Cardiac muscle cell (in vitro differentiated cells and primary cell): ENCODE measurements around the gene CSHL1. TPM values are rescaled to one million over a fixed set of nuclear protein-coding genes. Genes with fewer than 3 reads are reported as not detected.
A peak's percentile ranks its signal among the peaks of the same experiment; 100 is the strongest.

Source experiments
- DNase-seq, 2 donors: peaks; one replicate each; pipeline versions ENCODE4 v3.0.0 to v3.0.0-alpha.2; 2010 to 2017; ENCODE audit warnings: low read depth in 1 of 2, low spot score in 1 of 2
- H3K27ac ChIP-seq: fragments of 200-600 bp; sonication (generic); 2 replicates; pipeline ENCODE4 v1.5.1; 2016
- H3K27me3 ChIP-seq: fragments of 200-600 bp; sonication (generic); 2 replicates; pipeline ENCODE4 v1.6.0; 2016; ENCODE audit warnings: control low read depth
- H3K36me3 ChIP-seq: fragments of 200-600 bp; sonication (generic); 2 replicates; pipeline ENCODE4 v1.5.1; 2016; ENCODE audit warnings: control low read depth
- H3K4me1 ChIP-seq: fragments of 200-600 bp; sonication (generic); 2 replicates; pipeline ENCODE4 v1.8.1; 2017; ENCODE audit warnings: low read depth, mild to moderate bottlenecking, mixed run types
- H3K4me3 ChIP-seq: fragments of 200-600 bp; sonication (generic); 2 replicates; pipeline ENCODE4 v1.5.1; 2016; ENCODE audit warnings: mild to moderate bottlenecking
- H3K9me3 ChIP-seq: fragments of 200-600 bp; sonication (generic); 2 replicates; pipeline ENCODE4 v1.5.1; 2017; ENCODE audit warnings: low read depth, mild to moderate bottlenecking, control low read depth
- CTCF ChIP-seq: IDR thresholded peaks from 2 replicates; pipeline ENCODE4 v1.5.1; 2012; ENCODE audit warnings: low read depth, mild to moderate bottlenecking, low read length
- polyA plus RNA-seq: library from polyadenylated mRNA; unstranded; fragments of >200 nt; fragmentation: Nextera tagmentation; extraction: Ambion mirVana; gene quantifications from 2 replicates; pipeline ENCODE4 v1.2.1, GENCODE V29; 2016
- total RNA-seq: library from RNA; depleted of rRNA; stranded (reverse); fragments of >200 nt; gene quantifications from 2 replicates; pipeline ENCODE4 v1.2.3, GENCODE V29; 2016

CSHL1 gene
- total and polyA plus RNA-seq, 2 experiments from 2014 or later = not detected

- H3K36me3 ChIP-seq = no peaks in the 10 kb centered on the region
- TF ChIP-seq CTCF = no peak
- H3K27me3 ChIP-seq = no peaks in the 10 kb centered on the region
- DNase-seq = no peak
- no peaks in the 10 kb centered on the region for H3K9me3 ChIP-seq
- no peak overlapping the region for H3K4me3 ChIP-seq
- H3K4me1 ChIP-seq = peaks cover 10% of the 10 kb centered on the region
- no peak overlapping the region for H3K27ac ChIP-seq
Measured at GRCh38 chr17:63955232-63955631, 44.2 kb upstream of the CSHL1 start.

GRCh38 chr17:63954402-63955063, 43.5 kb upstream of the CSHL1 start:
- H3K36me3 ChIP-seq = no peaks in the 10 kb centered on the region
- no peaks in the 10 kb centered on the region for H3K27me3 ChIP-seq
- H3K4me3 ChIP-seq = no peak overlapping the region
- H3K27ac ChIP-seq = no peak overlapping the region
- peaks cover 10% of the 10 kb centered on the region for H3K4me1 ChIP-seq
- no peak for DNase-seq
- no peaks in the 10 kb centered on the region for H3K9me3 ChIP-seq
- TF ChIP-seq CTCF = no peak

DNA sequence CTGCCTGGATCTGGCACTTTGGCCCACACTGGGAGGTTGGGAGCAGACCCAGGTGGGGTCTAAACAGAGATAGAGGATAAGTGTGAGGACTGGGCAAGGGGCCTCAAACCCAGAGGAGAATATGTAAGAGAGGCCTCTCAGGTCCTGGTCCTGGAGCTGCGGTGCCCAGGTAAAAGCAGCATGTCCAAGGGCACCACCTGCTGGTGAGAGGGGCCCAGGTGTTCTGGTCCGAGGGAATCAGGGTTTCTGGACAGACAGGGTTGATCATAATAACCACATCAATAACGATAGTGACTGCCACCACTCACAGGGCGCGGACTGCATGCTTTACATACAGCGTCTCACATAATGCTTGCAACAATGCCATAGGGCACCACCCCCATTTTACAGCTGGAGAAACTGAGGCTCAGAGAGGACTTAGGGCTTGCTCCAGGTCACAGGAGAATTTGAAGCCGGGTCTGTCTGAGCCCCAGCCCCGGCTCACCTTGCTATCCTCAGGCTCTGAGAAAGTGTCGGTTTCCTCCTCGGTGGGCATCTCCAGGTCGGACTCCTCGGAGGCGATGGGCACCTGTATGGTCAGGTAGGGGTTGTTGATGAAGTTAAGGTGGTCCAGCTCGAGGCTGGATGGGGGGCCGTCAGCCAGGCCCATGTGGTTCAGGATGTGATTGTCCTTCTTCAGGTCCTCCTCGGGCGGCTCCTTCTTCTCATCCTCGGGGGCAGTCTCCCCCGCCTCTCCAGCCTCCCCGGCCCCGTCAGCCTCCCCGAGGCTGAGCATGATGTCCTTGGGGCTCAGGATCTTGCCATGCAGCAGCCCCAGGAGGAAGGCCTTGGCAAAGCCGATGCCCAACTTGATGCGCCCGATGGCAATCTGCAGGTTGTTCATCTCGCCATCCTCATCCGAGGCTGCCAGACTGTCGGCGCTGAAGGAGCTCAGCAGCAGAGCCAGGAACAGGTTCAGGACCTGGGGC, 40.2 kb upstream of the CSHL1 start:
- H3K9me3 ChIP-seq = no peaks in the 10 kb centered on the region
- no peaks in the 10 kb centered on the region for H3K36me3 ChIP-seq
- TF ChIP-seq CTCF = peak; percentile 20
- H3K27ac ChIP-seq = no peak overlapping the region
- peak in 1 of 2 donors; percentile 46 for DNase-seq
- no peaks in the 10 kb centered on the region for H3K27me3 ChIP-seq
- peaks cover 10% of the 10 kb centered on the region for H3K4me1 ChIP-seq
- no peak overlapping the region for H3K4me3 ChIP-seq

DNA sequence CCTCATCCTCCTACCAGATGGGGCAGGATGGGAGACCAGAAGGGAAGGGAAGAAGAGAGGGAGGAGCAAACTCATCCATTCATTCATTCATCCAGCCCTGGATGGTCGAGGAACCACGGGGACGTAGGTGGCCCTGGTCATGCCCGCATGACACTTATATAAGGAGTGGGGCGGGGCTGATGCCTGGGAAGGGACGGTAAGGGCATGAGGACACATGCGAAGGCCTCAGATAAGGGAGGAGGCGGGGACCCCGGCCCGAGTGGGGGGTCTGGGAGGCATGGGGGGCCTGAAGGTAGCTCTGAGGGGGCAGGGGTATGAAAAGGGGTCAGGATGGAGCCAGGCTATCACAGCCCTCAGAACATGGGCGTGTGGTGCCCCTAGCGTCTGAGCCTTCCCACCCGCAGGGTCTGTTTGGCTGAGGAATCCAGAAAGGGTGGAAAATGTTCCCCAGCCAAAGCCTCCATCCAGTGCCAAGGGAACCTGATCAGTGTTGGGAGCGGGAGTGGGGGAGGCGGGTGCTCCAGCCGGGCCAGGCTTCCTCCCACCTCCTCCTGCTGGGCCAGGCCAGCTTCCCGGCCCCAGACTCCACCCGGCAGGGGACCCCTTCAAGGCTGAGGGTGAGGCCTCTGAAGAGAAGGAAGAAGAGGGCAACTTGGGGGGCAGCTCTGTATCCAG, 38.7 kb upstream of the CSHL1 start:
- TF ChIP-seq CTCF = no peak
- Histone ChIP-seq H3K4me1 (peaks cover 10% of the 10 kb centered on the region), H3K9me3 (no peaks in the 10 kb centered on the region), H3K4me3 (no peak overlapping the region), H3K27me3 (no peaks in the 10 kb centered on the region), H3K27ac (no peak overlapping the region), H3K36me3 (no peaks in the 10 kb centered on the region)
- DNase-seq = no peak

GRCh38 chr17:63948521-63948920, 37.5 kb upstream of the CSHL1 start:
- TF ChIP-seq CTCF = no peak
- peaks cover 4% of the 10 kb centered on the region for H3K4me1 ChIP-seq
- H3K4me3 ChIP-seq = no peak overlapping the region
- H3K27me3 ChIP-seq = no peaks in the 10 kb centered on the region
- no peaks in the 10 kb centered on the region for H3K9me3 ChIP-seq
- H3K27ac ChIP-seq = no peak overlapping the region
- DNase-seq = no peak
- no peaks in the 10 kb centered on the region for H3K36me3 ChIP-seq
